HS-5 (cell line): ENCODE measurements around the gene HPSE2.
"Not testable (repeated sequence)": the region's sequence is repeated elsewhere in the genome, so short reads cannot be mapped to it uniquely, and the experiment has no call there.

ENCODE experiments used
- DNase-seq: peaks from one replicate; pipeline ENCODE4 v3.0.0-alpha.2; 2012; ENCODE audit warnings: low read depth

The HPSE2 gene

GRCh38 chr10:98919899-98920298 is 315.8 kb downstream of the HPSE2 start:
- DNase-seq: no peak

GRCh38 chr10:98917828-98918227 is 317.8 kb downstream of the HPSE2 start:
- no peak for DNase-seq

- DNase-seq: no peak
Observed at GRCh38 chr10:98916526-98917125, 319.0 kb downstream of the HPSE2 start.

GRCh38 chr10:98915911-98916310 is 319.7 kb downstream of the HPSE2 start:
- no peak for DNase-seq

GRCh38 chr10:98910546-98910945 is 325.1 kb downstream of the HPSE2 start:
- DNase-seq: no peak

GRCh38 chr10:98910048-98910447 is 325.6 kb downstream of the HPSE2 start:
- DNase-seq: no peak

GRCh38 chr10:98908868-98909267 is 326.8 kb downstream of the HPSE2 start:
- DNase-seq: no peak

GRCh38 chr10:98908247-98908646 is 327.4 kb downstream of the HPSE2 start:
- DNase-seq: not testable (repeated sequence)

GRCh38 chr10:98901441-98902110 is 334.1 kb downstream of the HPSE2 start:
- DNase-seq: no peak

- DNase-seq: no peak
Observed at GRCh38 chr10:98899018-98899417, 336.6 kb downstream of the HPSE2 start.

- no peak for DNase-seq
Observed at GRCh38 chr10:98892523-98892922, 343.1 kb downstream of the HPSE2 start.

GRCh38 chr10:98886686-98887085 is 349.0 kb downstream of the HPSE2 start:
- peak; percentile 35 for DNase-seq

GRCh38 chr10:98885378-98885777 is 350.3 kb downstream of the HPSE2 start:
- no peak for DNase-seq

- no peak for DNase-seq
Observed at GRCh38 chr10:98881789-98882188, 353.9 kb downstream of the HPSE2 start.

GRCh38 chr10:98880971-98881370 is 354.7 kb downstream of the HPSE2 start:
- DNase-seq: no peak

- no peak for DNase-seq
Observed at GRCh38 chr10:98878921-98879320, 356.7 kb downstream of the HPSE2 start.

- DNase-seq: no peak
Observed at GRCh38 chr10:98878418-98878817, 357.2 kb downstream of the HPSE2 start.

- no peak for DNase-seq
Observed at GRCh38 chr10:98861962-98862361, 373.7 kb downstream of the HPSE2 start.

- DNase-seq: no peak
Observed at GRCh38 chr10:98858525-98858924, 377.1 kb downstream of the HPSE2 start.

- no peak for DNase-seq
Observed at GRCh38 chr10:98855403-98856189, 380.1 kb downstream of the HPSE2 start.

- no peak for DNase-seq
Observed at GRCh38 chr10:98852686-98853085, 383.0 kb downstream of the HPSE2 start.

GRCh38 chr10:98848361-98848760 is 387.3 kb downstream of the HPSE2 start:
- no peak for DNase-seq

- no peak for DNase-seq
Observed at GRCh38 chr10:98846787-98847186, 388.9 kb downstream of the HPSE2 start.
